Keratinocyte (primary cell): ENCODE measurements around the gene RHEB.

Experiments
- CTCF ChIP-seq, 3 experiments: IDR thresholded peaks in 1 of 3; conservative IDR thresholded peaks in 1 of 3; optimal IDR thresholded peaks in 1 of 3; 2 replicates in 2 of 3; 3 replicates in 1 of 3; pipeline versions ENCODE3 to v1.5.1; 2011; ENCODE audit warnings: low read length in 3 of 3, mild to moderate bottlenecking in 3 of 3, moderate library complexity in 2 of 3, control low read depth in 1 of 3, inconsistent platforms in 1 of 3; ENCODE audit not compliant: insufficient read depth in 2 of 3; ENCODE audit errors: extremely low read depth in 1 of 3
- EZH2 ChIP-seq: IDR thresholded peaks from one replicate; pipeline ENCODE4 v1.6.1; 2012; ENCODE audit warnings: inconsistent platforms, mild to moderate bottlenecking, low read length, moderate library complexity

- TF ChIP-seq CTCF (optimal IDR thresholded peaks at IDR 0.05 in 1 of 3, IDR thresholded peaks at IDR 0.05 in 1 of 3, conservative IDR thresholded peaks at IDR 0.05 in 1 of 3; ENCODE audit: extremely low read depth in 1 of 3, insufficient read depth in 2 of 3, low read length in 3 of 3) (no peak), EZH2 (no peak)
These were observed 87.9 kb downstream of the RHEB start for GRCh38 chr7:151431768-151432311.
